ENCODE results near the gene RET. TPM values are rescaled to one million over a fixed set of nuclear protein-coding genes. Genes with fewer than 3 reads are reported as not detected.

The RET gene
- polyA plus RNA-seq, 10 donors: 0.80 to 10.6 (median 2.4) TPM

DNA sequence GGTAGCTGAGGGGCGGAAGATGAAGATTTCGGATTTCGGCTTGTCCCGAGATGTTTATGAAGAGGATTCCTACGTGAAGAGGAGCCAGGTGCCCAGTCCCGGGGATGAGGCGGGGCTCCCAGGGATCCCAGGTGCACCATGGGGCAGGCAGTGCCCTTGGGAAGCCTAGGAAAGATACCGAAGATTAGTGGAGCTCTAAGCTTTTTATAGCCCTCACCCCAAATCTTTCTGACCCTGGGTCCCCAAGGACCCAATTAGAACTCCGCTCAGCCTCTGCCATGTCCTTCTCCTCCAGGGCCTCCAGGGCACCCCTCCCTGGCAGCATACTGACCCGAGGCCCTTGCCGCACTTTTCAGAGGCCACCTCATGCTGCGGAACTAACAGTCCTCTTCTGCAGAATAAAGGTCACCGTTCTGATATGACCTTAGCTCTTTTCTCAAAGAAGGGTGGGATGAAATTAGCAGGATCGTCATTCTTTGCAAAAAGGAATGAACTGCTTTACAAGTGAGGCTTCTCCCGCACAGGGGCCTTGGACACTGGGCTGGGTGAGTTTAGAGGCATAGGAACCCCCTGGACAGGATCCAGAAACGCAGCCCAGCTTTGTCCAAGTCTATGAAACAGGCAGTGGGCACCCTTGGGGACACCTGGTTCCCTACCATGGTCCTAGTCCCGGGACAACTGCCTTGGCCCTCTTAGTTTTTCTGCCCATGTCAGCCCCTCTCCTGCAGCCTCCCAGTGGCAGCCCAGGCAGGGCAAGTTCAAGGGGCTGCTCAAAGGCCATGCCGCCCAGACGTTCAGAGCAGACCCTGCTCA, 43.5 kb downstream of the RET start:
- no peak for DNase-seq

DNA sequence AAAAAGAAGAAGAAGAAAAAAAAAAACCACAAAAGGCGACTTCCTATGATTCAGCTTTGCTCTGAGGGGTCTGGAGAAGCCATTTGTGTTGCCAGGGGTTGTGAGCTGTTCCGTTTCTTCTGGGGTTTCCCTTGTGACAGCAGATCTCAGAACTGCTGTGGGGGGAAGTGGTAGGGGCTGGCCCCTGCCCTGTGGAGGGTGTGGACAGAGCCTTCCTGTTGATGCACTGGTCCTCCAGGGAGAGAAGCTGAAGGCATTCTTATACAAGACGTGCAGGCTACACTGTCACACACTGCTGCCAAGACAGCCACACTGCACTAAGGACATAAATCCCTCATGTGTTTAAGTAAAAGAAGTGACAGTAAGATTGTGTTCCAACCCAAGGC, 44.1 kb downstream of the RET start:
- DNase-seq: peak in 2 of 3 donors; percentile 29 to 49

DNA sequence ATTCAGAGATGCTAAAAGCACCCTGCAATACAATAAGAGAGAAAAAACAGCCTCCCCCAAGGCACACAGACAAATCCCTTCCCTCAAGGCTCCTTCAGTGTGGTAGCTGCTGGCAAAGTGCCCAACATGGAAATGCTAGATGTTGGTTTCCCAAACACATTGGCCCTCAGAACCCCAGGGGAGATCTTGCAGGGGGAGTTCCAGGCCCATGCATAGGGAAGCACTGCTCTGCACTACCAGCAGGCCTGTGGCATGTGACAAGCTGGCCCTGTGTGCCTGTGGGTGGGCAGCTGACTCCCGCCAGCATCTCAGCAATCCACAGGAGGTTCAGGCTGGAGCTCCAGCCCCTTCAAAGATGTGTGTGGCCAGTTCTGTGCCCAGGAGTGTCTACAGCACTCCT, 44.6 kb downstream of the RET start:
- DNase-seq: peak in 1 of 3 donors; percentile 32

GRCh38 chr10:43122096-43122495, 45.2 kb downstream of the RET start:
- no peak for DNase-seq

GRCh38 chr10:43122826-43123225, 46.0 kb downstream of the RET start:
- no peak for DNase-seq

- no peak for DNase-seq
Observed at GRCh38 chr10:43123361-43124093, 46.7 kb downstream of the RET start.

DNA sequence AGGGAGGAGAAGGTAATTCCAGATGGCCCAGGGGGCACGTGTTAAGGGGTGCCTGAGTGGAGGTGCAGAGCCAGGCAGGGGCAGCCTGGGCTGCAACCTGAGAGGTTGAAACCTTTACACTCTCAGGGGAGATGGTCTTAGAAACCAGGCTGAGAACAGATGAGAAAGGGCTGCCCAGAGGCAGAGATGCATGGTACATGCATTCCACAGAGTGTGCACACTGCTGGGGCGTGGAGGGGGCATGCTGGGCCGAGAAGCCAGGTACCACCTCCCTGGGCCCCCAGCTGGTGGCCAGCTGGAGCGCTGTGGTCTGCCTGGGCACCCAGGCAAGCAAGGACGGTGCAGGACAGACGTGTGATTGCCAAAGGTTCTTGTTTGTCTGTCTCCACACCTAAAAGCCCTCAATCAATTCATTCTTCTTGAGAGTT, 47.2 kb downstream of the RET start:
- no peak for DNase-seq

GRCh38 chr10:43124574-43125273, 47.9 kb downstream of the RET start:
- DNase-seq: no peak

GRCh38 chr10:43125274-43125845, 48.5 kb downstream of the RET start:
- no peak for DNase-seq

DNA sequence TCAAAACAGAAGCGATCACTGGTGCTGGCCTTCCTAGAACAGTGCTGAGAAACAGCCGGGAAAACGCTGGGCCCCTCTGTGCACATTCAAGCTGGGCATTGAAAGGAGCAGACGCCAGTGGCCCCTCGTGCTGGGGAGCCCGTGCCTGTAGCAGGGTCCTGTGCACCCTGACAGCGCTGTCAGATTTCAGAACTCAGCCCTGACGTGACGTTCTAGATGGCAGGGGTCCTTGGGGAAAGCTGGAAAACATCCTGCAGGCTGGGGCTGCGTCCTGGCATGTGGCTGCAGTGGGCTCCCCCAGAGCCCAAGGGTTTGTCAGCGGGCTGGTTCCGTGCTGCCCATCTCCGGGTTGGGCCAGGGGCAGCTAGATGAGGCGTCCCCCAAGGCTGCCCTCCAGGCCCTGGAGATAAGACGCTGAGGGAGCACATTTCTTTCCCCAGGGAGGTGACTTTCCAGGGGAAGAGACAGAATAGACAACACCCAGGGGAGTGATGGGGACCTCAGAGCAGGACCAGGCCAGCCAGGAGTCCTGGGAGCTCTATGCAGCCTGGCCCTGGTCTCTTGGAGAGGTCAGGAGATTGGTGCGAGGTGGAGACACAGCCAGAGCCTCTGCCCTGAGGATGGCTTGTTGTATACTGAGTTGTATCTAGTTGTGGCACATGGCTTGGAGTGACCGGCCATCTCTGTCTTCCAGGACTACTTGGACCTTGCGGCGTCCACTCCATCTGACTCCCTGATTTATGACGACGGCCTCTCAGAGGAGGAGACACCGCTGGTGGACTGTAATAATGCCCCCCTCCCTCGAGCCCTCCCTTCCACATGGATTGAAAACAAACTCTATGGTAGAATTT, 49.2 kb downstream of the RET start:
- no peak for DNase-seq

DNA sequence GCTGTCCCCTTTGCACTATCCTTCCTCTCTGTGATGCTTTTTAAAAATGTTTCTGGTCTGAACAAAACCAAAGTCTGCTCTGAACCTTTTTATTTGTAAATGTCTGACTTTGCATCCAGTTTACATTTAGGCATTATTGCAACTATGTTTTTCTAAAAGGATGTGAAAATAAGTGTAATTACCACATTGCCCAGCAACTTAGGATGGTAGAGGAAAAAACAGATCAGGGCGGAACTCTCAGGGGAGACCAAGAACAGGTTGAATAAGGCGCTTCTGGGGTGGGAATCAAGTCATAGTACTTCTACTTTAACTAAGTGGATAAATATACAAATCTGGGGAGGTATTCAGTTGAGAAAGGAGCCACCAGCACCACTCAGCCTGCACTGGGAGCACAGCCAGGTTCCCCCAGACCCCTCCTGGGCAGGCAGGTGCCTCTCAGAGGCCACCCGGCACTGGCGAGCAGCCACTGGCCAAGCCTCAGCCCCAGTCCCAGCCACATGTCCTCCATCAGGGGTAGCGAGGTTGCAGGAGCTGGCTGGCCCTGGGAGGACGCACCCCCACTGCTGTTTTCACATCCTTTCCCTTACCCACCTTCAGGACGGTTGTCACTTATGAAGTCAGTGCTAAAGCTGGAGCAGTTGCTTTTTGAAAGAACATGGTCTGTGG, 50.0 kb downstream of the RET start:
- DNase-seq: no peak

DNA sequence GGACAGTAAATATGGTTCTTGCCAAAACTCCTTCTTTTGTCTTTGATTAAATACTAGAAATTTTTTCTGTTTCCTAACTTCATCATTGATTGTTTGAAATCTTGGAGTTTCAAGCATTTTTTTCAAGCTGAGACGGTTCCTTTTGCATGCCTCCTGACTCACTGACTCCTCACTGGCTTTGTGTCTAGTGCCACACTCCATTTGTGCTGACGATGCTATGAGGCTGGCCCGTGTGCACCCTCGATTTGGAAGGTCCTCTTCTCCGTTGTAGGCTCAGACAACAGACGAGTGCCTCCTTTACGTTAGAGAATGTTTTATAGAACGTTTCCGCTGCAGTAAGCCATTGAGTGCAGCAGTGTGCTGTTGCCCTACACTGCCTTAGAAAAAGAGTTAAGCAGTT, 50.6 kb downstream of the RET start:
- DNase-seq: no peak

GRCh38 chr10:43128331-43128730, 51.5 kb downstream of the RET start:
- DNase-seq: no peak

DNA sequence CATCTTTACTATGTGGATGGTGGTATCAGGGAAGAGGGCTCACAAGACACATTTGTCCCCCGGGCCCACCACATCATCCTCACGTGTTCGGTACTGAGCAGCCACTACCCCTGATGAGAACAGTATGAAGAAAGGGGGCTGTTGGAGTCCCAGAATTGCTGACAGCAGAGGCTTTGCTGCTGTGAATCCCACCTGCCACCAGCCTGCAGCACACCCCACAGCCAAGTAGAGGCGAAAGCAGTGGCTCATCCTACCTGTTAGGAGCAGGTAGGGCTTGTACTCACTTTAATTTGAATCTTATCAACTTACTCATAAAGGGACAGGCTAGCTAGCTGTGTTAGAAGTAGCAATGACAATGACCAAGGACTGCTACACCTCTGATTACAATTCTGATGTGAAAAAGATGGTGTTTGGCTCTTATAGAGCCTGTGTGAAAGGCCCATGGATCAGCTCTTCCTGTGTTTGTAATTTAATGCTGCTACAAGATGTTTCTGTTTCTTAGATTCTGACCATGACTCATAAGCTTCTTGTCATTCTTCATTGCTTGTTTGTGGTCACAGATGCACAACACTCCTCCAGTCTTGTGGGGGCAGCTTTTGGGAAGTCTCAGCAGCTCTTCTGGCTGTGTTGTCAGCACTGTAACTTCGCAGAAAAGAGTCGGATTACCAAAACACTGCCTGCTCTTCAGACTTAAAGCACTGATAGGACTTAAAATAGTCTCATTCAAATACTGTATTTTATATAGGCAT, 52.3 kb downstream of the RET start:
- peak in 2 of 3 donors; percentile 53 to 83 for DNase-seq

DNA sequence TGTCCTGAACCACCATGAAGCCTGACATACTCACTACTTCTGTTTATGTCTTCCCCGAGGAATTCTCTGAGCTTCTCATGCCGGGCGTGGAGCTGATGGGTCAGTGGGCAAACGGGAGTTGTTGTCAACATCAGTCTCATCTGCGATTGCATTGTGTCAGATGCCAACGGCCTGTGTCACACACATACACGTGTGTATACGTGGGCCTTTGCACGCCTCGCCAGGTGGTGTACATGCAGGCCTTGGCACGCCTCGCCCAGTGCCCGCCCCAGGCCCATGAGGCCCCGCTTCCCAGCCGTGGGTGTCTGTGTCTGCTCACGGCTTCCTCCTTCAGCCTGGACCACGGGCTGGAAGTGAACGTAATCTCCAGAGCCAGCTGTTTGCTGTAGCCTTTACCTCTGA, 53.9 kb downstream of the RET start:
- no peak for DNase-seq

DNA sequence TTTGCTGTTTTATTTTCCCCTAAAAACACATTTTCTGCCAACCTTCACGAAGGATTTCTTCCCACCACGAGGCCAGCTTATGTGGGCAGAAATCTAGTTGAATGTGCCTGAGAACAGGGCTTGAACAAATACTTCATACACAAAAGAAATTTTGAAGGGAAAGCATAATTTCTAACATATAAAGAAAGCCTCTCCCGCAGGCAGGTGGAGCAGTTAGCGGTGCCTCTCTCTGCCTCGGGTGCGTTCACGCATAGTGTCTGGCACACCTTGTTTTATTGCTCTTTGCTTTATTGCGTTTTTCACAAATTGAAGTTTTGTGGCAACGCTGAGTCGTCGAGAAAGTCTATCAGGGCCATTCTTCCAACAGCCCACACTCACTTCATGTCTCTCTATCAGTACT, 54.4 kb downstream of the RET start:
- no peak for DNase-seq

DNA sequence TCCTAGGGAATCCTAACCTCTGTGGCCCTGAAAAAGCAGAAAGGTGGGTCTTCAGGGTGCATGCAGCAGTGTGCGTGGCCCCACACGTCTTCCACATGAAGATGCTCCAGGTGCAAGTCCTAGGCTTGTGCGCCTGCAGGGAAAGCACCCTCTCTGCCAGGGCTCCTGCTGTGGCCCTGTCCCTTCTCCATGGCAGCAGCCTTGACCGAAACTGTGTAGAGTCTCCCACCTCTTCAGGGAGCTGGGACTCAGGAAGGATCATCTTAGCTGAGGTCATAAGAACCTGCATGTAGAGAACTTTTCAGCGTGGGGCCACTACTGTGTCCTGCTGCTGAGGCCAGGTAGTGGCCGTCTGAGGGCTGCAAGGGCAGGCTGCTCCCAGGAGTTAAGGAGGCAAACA, 55.0 kb downstream of the RET start:
- no peak for DNase-seq

DNA sequence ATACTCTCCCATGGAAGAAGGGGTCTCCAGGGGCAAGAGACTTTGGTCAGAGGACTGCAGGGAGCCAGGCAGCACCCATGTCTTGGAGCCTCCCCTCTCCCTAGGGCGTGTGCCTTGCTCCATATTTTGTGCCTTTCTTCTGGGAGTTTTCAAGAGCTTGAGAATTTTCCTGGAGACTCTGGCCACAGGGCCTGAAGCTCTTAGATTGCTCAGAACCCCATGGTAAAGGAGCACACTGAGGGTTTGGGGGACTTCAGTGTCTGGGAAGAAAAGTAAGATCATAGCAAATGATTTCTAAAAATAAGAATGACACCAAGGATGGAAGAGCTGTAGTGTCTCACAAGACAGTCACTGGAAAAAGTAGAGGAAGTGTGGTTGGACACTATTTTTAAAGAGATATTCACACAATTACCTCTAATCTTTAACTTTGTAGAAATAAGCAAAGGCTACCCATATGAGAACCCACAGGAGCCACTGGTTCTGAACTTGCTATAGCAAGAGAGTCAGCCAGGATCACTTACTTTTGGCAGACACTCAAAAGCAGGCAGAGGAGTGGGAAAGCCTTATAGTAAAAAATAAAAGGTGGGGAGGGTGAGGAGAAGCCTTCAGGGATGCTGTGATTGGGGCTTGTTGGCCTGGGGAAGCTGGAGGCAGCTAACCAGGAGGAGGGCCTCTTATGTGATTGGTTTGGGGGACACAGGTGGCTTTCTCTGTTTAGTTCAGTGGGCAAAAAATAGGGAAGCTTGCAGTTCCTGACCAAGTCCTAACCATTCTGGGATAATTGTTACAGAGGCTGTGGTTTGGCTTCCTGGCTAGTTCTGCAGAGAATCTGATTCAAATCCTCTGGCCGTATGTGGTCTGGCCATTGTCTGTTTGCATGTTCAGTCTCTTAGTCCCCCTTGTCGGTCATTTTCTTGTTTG, 56.3 kb downstream of the RET start:
- DNase-seq: no peak

Data from muscle of back (tissue), 11 donors.